Tibial nerve (tissue), 4 donors: ENCODE data around the gene TYW1. TPM values are rescaled to one million over a fixed set of nuclear protein-coding genes. Genes with fewer than 3 reads are reported as not detected.
"Not testable (repeated sequence)": the region's sequence is repeated elsewhere in the genome, so short reads cannot be mapped to it uniquely, and the experiment has no call there.

Source experiments
- DNase-seq, 2 donors: peaks; one replicate each; pipeline ENCODE4 v3.0.0-alpha.2; 2019; ENCODE audit warnings: low spot score in 2 of 2
- H3K27ac ChIP-seq, 4 donors: fragments of 200-600 bp; sonication (generic) in 3 of 4; one replicate each; pipeline ENCODE4 v1.5.1; 2017 to 2019; ENCODE audit warnings: mild to moderate bottlenecking in 1 of 4
- H3K27me3 ChIP-seq, 2 donors: fragments of 200-600 bp; sonication (generic) in 1 of 2; one replicate each; pipeline versions ENCODE4 v1.5.1 to v1.6.0; 2017 to 2019
- H3K36me3 ChIP-seq, 3 donors: fragments of 200-600 bp; sonication (generic); one replicate each; pipeline ENCODE4 v1.5.1; 2018 to 2019
- H3K4me1 ChIP-seq, 4 donors: fragments of 200-600 bp; sonication (generic) in 3 of 4; one replicate each; pipeline ENCODE4 v1.5.1; 2017 to 2019
- H3K4me3 ChIP-seq, 4 donors: fragments of 200-600 bp; sonication (generic) in 3 of 4; one replicate each; pipeline ENCODE4 v1.5.1; 2017 to 2019; ENCODE audit warnings: mild to moderate bottlenecking in 1 of 4, moderate library complexity in 1 of 4
- H3K9me3 ChIP-seq, 4 donors: fragments of 200-600 bp; sonication (generic) in 3 of 4; one replicate each; pipeline ENCODE4 v1.5.1; 2017 to 2019
- CTCF ChIP-seq, 5 experiments: fragments of 200-600 bp in 3 of 5; fragments of 450-650 bp in 2 of 5; sonication (generic) in 3 of 5; IDR thresholded peaks; one replicate each; pipeline ENCODE4 v1.5.1; 2016 to 2019; ENCODE audit warnings: antibody characterized with exemption in 5 of 5, mild to moderate bottlenecking in 3 of 5, moderate library complexity in 2 of 5
- EP300 ChIP-seq, 2 donors: sonication (generic); formaldehyde crosslinking; IDR thresholded peaks; one replicate each; pipeline ENCODE4 v1.6.1; 2017; ENCODE audit warnings: antibody characterized with exemption in 2 of 2, mild to moderate bottlenecking in 1 of 2
- POLR2A ChIP-seq, 2 donors: fragments of 450-650 bp; IDR thresholded peaks; one replicate each; pipeline ENCODE4 v1.6.1; 2017; ENCODE audit warnings: antibody characterized with exemption in 2 of 2, mild to moderate bottlenecking in 2 of 2, moderate library complexity in 2 of 2
- WGBS, 2 donors: methylation state at CpG; one replicate each; pipeline ENCODE4 v1.1.5; 2018; 5-methylcytosine and 5-hydroxymethylcytosine counted together
- total RNA-seq, 4 donors: library from RNA; depleted of rRNA; stranded (reverse); fragments of >200 nt; gene quantifications; one replicate each; pipeline ENCODE4 v1.1.0, GENCODE V29; 2016

The TYW1 gene
- total RNA-seq, 4 donors from 2014 or later = 18.6 to 53.1 (median 28.3) TPM

GRCh38 chr7:67196176-67196575 lies 199.5 kb downstream of the TYW1 start:
- not testable (repeated sequence) for H3K27me3 ChIP-seq, H3K4me3 ChIP-seq, DNase-seq, H3K27ac ChIP-seq, H3K4me1 ChIP-seq, H3K9me3 ChIP-seq
- 98 to 100% methylated on average over 2 of the region's 2 CpGs for WGBS, 2 donors
- peaks cover 0 to 17% (median 4%) of the 10 kb centered on the region in 3 donors for H3K36me3 ChIP-seq

GRCh38 chr7:67198865-67199526 lies 202.4 kb downstream of the TYW1 start:
- H3K9me3 ChIP-seq, DNase-seq, H3K4me1 ChIP-seq, H3K27ac ChIP-seq, H3K4me3 ChIP-seq, H3K27me3 ChIP-seq: not testable (repeated sequence)
- peaks cover 0 to 17% (median 4%) of the 10 kb centered on the region in 3 donors for H3K36me3 ChIP-seq
- WGBS, 2 donors = 93 to 95% methylated on average over 8 to 9 of the region's 9 CpGs

- WGBS, 2 donors = 78 to 89% methylated on average over 2 of the region's 2 CpGs
These were observed 209.1 kb downstream of the TYW1 start for GRCh38 chr7:67205772-67206171.

GRCh38 chr7:67206452-67206851 lies 209.8 kb downstream of the TYW1 start:
- H3K27ac ChIP-seq = no peak overlapping the region
- H3K9me3 ChIP-seq = no peaks in the 10 kb centered on the region
- H3K36me3 ChIP-seq = peaks cover 0 to 31% (median 4%) of the 10 kb centered on the region in 3 donors
- H3K27me3 ChIP-seq = no peaks in the 10 kb centered on the region
- no peak for DNase-seq
- no peaks in the 10 kb centered on the region for H3K4me1 ChIP-seq
- no peak overlapping the region for H3K4me3 ChIP-seq
- 97% methylated on average over 5 of the region's 5 CpGs for WGBS, 2 donors
- no peak for TF ChIP-seq EP300 (IDR thresholded peaks at IDR 0.05)
- TF ChIP-seq CTCF (IDR thresholded peaks at IDR 0.05) = no peak
- TF ChIP-seq POLR2A (IDR thresholded peaks at IDR 0.05) = no peak

More at GRCh38 chr7:67205772-67206171, 209.1 kb downstream of the TYW1 start:
- H3K27me3 ChIP-seq, DNase-seq, H3K27ac ChIP-seq, H3K4me1 ChIP-seq, H3K4me3 ChIP-seq, H3K9me3 ChIP-seq: not testable (repeated sequence)
- H3K36me3 ChIP-seq = peaks cover 0 to 31% (median 4%) of the 10 kb centered on the region in 3 donors

- H3K4me3 ChIP-seq, H3K9me3 ChIP-seq, H3K27me3 ChIP-seq, H3K27ac ChIP-seq, H3K4me1 ChIP-seq, DNase-seq: not testable (repeated sequence)
- WGBS, 2 donors = 89% methylated on average over 4 of the region's 4 CpGs
- H3K36me3 ChIP-seq = peaks cover 0 to 34% (median 4%) of the 10 kb centered on the region in 3 donors
These were observed 212.0 kb downstream of the TYW1 start for GRCh38 chr7:67208656-67209055.

- 98% methylated on average over 4 of the region's 4 CpGs for WGBS, 2 donors
- Histone ChIP-seq H3K9me3 (no peaks in the 10 kb centered on the region), H3K4me1 (no peaks in the 10 kb centered on the region), H3K36me3 (peaks cover 0 to 39% (median 4%) of the 10 kb centered on the region in 3 donors), H3K4me3 (no peak overlapping the region), H3K27ac (no peak overlapping the region), H3K27me3 (no peaks in the 10 kb centered on the region)
- DNase-seq = no peak
- TF ChIP-seq POLR2A (IDR thresholded peaks at IDR 0.05) = no peak
- TF ChIP-seq CTCF (IDR thresholded peaks at IDR 0.05) = no peak
- TF ChIP-seq EP300 (IDR thresholded peaks at IDR 0.05) = no peak
These were observed 212.6 kb downstream of the TYW1 start for GRCh38 chr7:67209256-67209655.

- TF ChIP-seq POLR2A (IDR thresholded peaks at IDR 0.05) (no peak), CTCF (IDR thresholded peaks at IDR 0.05) (no peak), EP300 (IDR thresholded peaks at IDR 0.05) (no peak)
- Histone ChIP-seq H3K27ac (no peak overlapping the region), H3K36me3 (peaks cover 0 to 41% (median 4%) of the 10 kb centered on the region in 3 donors), H3K27me3 (no peaks in the 10 kb centered on the region), H3K4me1 (no peaks in the 10 kb centered on the region), H3K9me3 (no peaks in the 10 kb centered on the region), H3K4me3 (no peak overlapping the region)
- 95 to 96% methylated on average over 7 of the region's 7 CpGs for WGBS, 2 donors
- no peak for DNase-seq
These were observed 213.9 kb downstream of the TYW1 start for GRCh38 chr7:67210567-67210966.

- not testable (repeated sequence) for H3K27me3 ChIP-seq, DNase-seq, H3K4me3 ChIP-seq, H3K27ac ChIP-seq, H3K9me3 ChIP-seq, H3K4me1 ChIP-seq
- WGBS, 2 donors = 83 to 85% methylated on average over 10 of the region's 10 CpGs
- H3K36me3 ChIP-seq = peaks cover 0 to 37% (median 4%) of the 10 kb centered on the region in 3 donors
These were observed 215.2 kb downstream of the TYW1 start for GRCh38 chr7:67211650-67212330.

GRCh38 chr7:67213038-67213437 lies 216.4 kb downstream of the TYW1 start:
- not testable (repeated sequence) for H3K4me1 ChIP-seq, DNase-seq, H3K4me3 ChIP-seq, H3K27ac ChIP-seq, H3K27me3 ChIP-seq
- Histone ChIP-seq H3K36me3 (peaks cover 0 to 30% (median 0%) of the 10 kb centered on the region in 3 donors), H3K9me3 (peaks cover 0 to 11% (median 0%) of the 10 kb centered on the region in 4 donors)
- 93 to 96% methylated on average over 7 of the region's 7 CpGs for WGBS, 2 donors

GRCh38 chr7:67223551-67223950 lies 226.9 kb downstream of the TYW1 start:
- WGBS, 2 donors = 51 to 78% methylated on average over 2 of the region's 2 CpGs
- not testable (repeated sequence) for H3K36me3 ChIP-seq, H3K9me3 ChIP-seq, DNase-seq, H3K27ac ChIP-seq, H3K27me3 ChIP-seq, H3K4me1 ChIP-seq, H3K4me3 ChIP-seq
